HEK293 (cell line): ENCODE data around the gene RGS9.

Experiments
- BCL11B ChIP-seq: fragments of 450-650 bp; formaldehyde crosslinking; IDR thresholded peaks from 2 replicates; pipeline ENCODE4 v1.5.1; 2016; ENCODE audit warnings: low read depth, missing biosample characterization, missing genetic modification characterization
- GLIS1 ChIP-seq: fragments of 450-650 bp; formaldehyde crosslinking; IDR thresholded peaks from 2 replicates; pipeline ENCODE4 v1.5.1; 2016; ENCODE audit warnings: missing biosample characterization, missing genetic modification characterization
- INSM2 ChIP-seq: fragments of 450-650 bp; formaldehyde crosslinking; IDR thresholded peaks from 2 replicates; pipeline ENCODE4 v1.5.1; 2016; ENCODE audit warnings: missing biosample characterization, missing genetic modification characterization
- PRDM10 ChIP-seq: fragments of 450-650 bp; formaldehyde crosslinking; IDR thresholded peaks from 2 replicates; pipeline ENCODE4 v1.5.1; 2016; ENCODE audit warnings: missing biosample characterization, missing genetic modification characterization
- REPIN1 ChIP-seq: fragments of 450-650 bp; formaldehyde crosslinking; IDR thresholded peaks from 2 replicates; pipeline ENCODE4 v1.5.1; 2017; ENCODE audit warnings: missing biosample characterization, missing genetic modification characterization, low read depth
- SCRT2 ChIP-seq: fragments of 450-650 bp; formaldehyde crosslinking; IDR thresholded peaks from 2 replicates; pipeline ENCODE4 v1.5.1; 2016; ENCODE audit warnings: missing biosample characterization, missing genetic modification characterization
- SP2 ChIP-seq: fragments of 450-650 bp; formaldehyde crosslinking; IDR thresholded peaks from 2 replicates; pipeline ENCODE4 v1.5.1; 2016; ENCODE audit warnings: missing biosample characterization, missing genetic modification characterization
- SP3 ChIP-seq: fragments of 450-650 bp; formaldehyde crosslinking; IDR thresholded peaks from 2 replicates; pipeline ENCODE4 v1.5.1; 2016; ENCODE audit warnings: missing biosample characterization, missing genetic modification characterization
- SP7 ChIP-seq: fragments of 450-650 bp; formaldehyde crosslinking; IDR thresholded peaks from 2 replicates; pipeline ENCODE4 v1.5.1; 2016; ENCODE audit warnings: missing biosample characterization, missing genetic modification characterization
- ZBTB11 ChIP-seq: fragments of 450-650 bp; formaldehyde crosslinking; conservative IDR thresholded peaks from 2 replicates; pipeline ENCODE4 v1.5.1; 2016; ENCODE audit warnings: low read depth, missing biosample characterization, missing genetic modification characterization
- ZBTB26 ChIP-seq: fragments of 450-650 bp; formaldehyde crosslinking; optimal IDR thresholded peaks from 2 replicates; pipeline ENCODE3; 2016; ENCODE audit warnings: missing biosample characterization, mild to moderate bottlenecking, missing genetic modification characterization
- ZBTB48 ChIP-seq: fragments of 450-650 bp; formaldehyde crosslinking; IDR thresholded peaks from 2 replicates; pipeline ENCODE4 v1.5.1; 2016; ENCODE audit warnings: missing biosample characterization, missing genetic modification characterization
- ZBTB6 ChIP-seq: fragments of 450-650 bp; formaldehyde crosslinking; IDR thresholded peaks from 2 replicates; pipeline ENCODE4 v1.5.1; 2017; ENCODE audit warnings: missing biosample characterization, missing genetic modification characterization
- ZBTB8A ChIP-seq: fragments of 450-650 bp; formaldehyde crosslinking; IDR thresholded peaks from 2 replicates; pipeline ENCODE4 v1.5.1; 2016; ENCODE audit warnings: missing biosample characterization, missing genetic modification characterization
- ZNF2 ChIP-seq: fragments of 450-650 bp; formaldehyde crosslinking; IDR thresholded peaks from 2 replicates; pipeline ENCODE4 v1.5.1; 2016; ENCODE audit warnings: missing biosample characterization, missing genetic modification characterization
- ZNF394 ChIP-seq: fragments of 450-650 bp; formaldehyde crosslinking; IDR thresholded peaks from 2 replicates; pipeline ENCODE4 v1.5.1; 2016; ENCODE audit warnings: missing biosample characterization, missing genetic modification characterization, mild to moderate bottlenecking, moderate library complexity, borderline replicate concordance
- ZNF501 ChIP-seq: fragments of 450-650 bp; formaldehyde crosslinking; IDR thresholded peaks from 2 replicates; pipeline ENCODE4 v1.5.1; 2016; ENCODE audit warnings: missing biosample characterization, missing genetic modification characterization
- ZNF518A ChIP-seq: fragments of 450-650 bp; formaldehyde crosslinking; conservative IDR thresholded peaks from 2 replicates; pipeline ENCODE4 v1.5.1; 2016; ENCODE audit warnings: low read depth, missing biosample characterization, missing genetic modification characterization
- ZNF677 ChIP-seq: fragments of 450-650 bp; IDR thresholded peaks from 2 replicates; pipeline ENCODE4 v1.5.0; 2018; ENCODE audit warnings: missing biosample characterization, mild to moderate bottlenecking, missing genetic modification characterization, moderate library complexity
- ZNF777 ChIP-seq: fragments of 450-650 bp; formaldehyde crosslinking; IDR thresholded peaks from 2 replicates; pipeline ENCODE4 v1.5.1; 2017; ENCODE audit warnings: missing biosample characterization, missing genetic modification characterization, borderline replicate concordance

The RGS9 gene

GRCh38 chr17:65122836-65123756 is 14.1 kb upstream of the RGS9 start (continued):
- TF ChIP-seq ZNF518A (tag by site-specific recombination) (peak; percentile 62), ZBTB8A (tag by site-specific recombination) (peak; percentile 72), INSM2 (tag by site-specific recombination) (no peak), ZBTB6 (0 out of 2 replicates have a peak, but pooled peaks have one; percentile 18), BCL11B (tag by site-specific recombination) (no peak), ZBTB48 (peak; percentile 68), PRDM10 (tag by site-specific recombination) (0 out of 2 replicates have a peak, but pooled peaks have one; percentile 31), ZNF394 (tag by site-specific recombination) (no peak), SP3 (no peak), GLIS1 (tag by site-specific recombination) (0 out of 2 replicates have a peak, but pooled peaks have one; percentile 16), ZNF2 (tag by site-specific recombination) (peak; percentile 80), SP7 (tag by site-specific recombination) (peak; percentile 28; the same call in 1 of the 2 replicates), ZNF777 (tag by site-specific recombination) (no peak), SP2 (tag by site-specific recombination) (peak; percentile 18; the same call in 1 of the 2 replicates), ZNF501 (tag by site-specific recombination) (0 out of 2 replicates have a peak, but pooled peaks have one; percentile 46), REPIN1 (tag by site-specific recombination) (no peak), ZBTB11 (peak; percentile 94), SCRT2 (tag by site-specific recombination) (peak; percentile 94), ZBTB26 (peak; percentile 19), ZNF677 (tag by site-specific recombination) (no peak)
